ENCODE results near the gene TLR9. TPM values are rescaled to one million over a fixed set of nuclear protein-coding genes. Genes with fewer than 3 reads are reported as not detected.
A peak's percentile ranks its signal among the peaks of the same experiment; 100 is the strongest.

Gene TLR9
- total and polyA plus RNA-seq, 9 of the 15 experiments (the other 6 are each of a cell fraction or from before 2014, with no cell fraction given), result not detected

DNA sequence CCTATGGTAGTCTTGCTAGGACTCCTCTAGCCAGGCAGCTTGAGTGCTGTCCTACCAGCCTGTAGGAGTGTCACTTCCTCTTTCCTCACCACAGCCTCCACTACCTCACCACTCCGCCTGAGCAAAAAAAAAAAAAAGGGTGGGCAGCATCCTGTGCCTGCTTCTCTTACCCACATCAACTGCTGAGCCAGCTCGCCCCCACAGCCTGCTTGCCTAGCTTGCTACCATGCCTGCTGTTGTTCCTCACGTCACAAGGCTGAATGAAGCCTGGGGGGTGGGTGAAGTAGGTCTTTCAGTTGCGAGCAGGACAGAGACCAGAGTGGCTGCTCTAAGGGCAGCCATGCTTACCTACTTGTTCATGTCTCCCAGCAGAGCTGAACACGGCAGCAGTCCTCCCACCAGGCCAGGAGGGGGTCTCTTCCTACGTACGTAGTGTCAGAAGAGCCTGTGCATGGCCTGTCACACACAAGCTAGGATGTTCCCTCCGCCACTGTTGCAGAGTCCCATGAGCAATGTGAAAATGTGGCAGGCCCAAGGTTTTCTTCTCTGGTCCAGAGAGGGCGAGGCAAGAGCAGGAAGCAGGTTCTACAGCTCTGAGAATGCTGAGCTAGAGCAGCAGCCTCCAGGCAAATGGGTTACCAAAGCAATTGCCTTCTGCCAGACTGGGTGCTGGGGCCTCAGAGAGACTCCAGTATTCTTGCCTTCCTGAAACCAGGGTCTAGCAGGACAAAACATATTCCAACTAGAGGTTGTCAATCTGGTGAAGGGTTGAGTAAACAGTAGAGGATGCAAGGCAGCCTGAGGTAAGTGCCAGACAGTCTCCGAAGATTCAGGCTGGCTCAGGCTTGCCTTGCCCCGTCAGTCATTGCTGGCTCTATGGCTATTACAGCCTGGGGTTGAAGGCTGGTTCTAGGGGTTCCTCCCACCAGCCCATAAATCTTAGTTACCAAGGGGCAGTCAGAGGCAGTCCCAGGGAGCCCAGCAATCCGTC, 28.2 kb upstream of the TLR9 start (continued):
- TF ChIP-seq SIRT6 (IDR thresholded peaks at IDR 0.05; ENCODE audit: low read depth, low read length) (no peak), SPI1 (IDR thresholded peaks at IDR 0.05; ENCODE audit: borderline replicate concordance, low read depth, low read length) (peak; percentile 93), CSDE1 (IDR thresholded peaks at IDR 0.05) (no peak), KAT8 (IDR thresholded peaks at IDR 0.05; ENCODE audit: low read depth) (no peak), SUPT5H (IDR thresholded peaks at IDR 0.05) (0 out of 2 replicates have a peak, but pooled peaks have one; percentile 32)

DNA sequence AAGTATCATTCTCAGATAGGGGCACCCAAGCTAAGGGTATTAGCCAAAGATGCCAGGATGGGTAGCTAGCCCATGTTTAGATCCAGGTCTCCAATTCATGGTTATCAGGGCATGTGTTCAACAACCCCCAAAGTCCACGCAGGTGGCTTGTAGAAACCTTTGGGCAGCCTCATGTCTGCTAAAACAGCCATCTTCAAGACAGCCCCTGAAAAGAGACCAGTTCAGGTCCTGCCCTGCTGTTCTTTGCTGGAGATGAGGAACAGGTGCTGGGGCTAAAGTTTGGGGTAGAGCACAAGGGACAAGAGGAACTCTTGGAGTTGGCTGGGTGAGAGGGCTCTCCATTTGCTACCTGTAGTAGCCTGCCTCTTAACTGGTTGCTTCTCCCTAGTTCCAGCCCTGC, 24.7 kb upstream of the TLR9 start:
- 60% methylated on average over 1 of the region's 1 CpG for WGBS (ENCODE audit: insufficient coverage, low coverage, missing lambda C conversion rate)
- H3K9ac ChIP-seq (ENCODE audit: insufficient read depth in 1 of 2, low read depth in 2 of 2, low read length in 2 of 2), result no peak overlapping the region
- H4K20me1 ChIP-seq (replicated peaks; ENCODE audit: control insufficient read depth, insufficient read depth, low read length), result 0 out of 2 replicates have a peak, but pooled peaks cover 6% of the 10 kb centered on the region
- no peak overlapping the region for H3K27ac ChIP-seq (ENCODE audit: extremely low read depth, low read depth, low read length)
- H2AFZ ChIP-seq (ENCODE audit: low read depth, low read length), result no peak overlapping the region
- CTCF ChIA-PET (ENCODE audit: low intra/inter-chr PET ratio), result no interaction called here
- no peaks in the 10 kb centered on the region for H3K9me1 ChIP-seq (ENCODE audit: control insufficient read depth, insufficient read depth, low read length)
- H3K4me1 ChIP-seq (replicated peaks in 1 of 2; ENCODE audit: control insufficient read depth in 2 of 2, insufficient read depth in 2 of 2, low read length in 2 of 2), result peaks cover 8 to 18% of the 10 kb centered on the region in 2 experiments; a peak in 4 of 5 replicates
- FAIRE-seq (no peak), ATAC-seq (no peak), DNase-seq (ENCODE audit: extremely low read depth in 1 of 4, low spot score in 3 of 4) (no peak)
- POLR2A ChIA-PET, result interaction anchor here (0.5 to 1.7 kb wide), 5 partner anchors 9 to 562 kb away, joined by 3 to 7 read pairs (median 4); no protein-coding TSS in a partner anchor
- H3K27me3 ChIP-seq (ENCODE audit: control insufficient read depth in 2 of 2, insufficient read depth in 2 of 2, low read length in 2 of 2), result no peaks in the 10 kb centered on the region
- no peak overlapping the region for H3K4me2 ChIP-seq (ENCODE audit: insufficient read depth, low read length)
- peaks cover 46% of the 10 kb centered on the region; the same call in 2 of the 3 replicates for H3K36me3 ChIP-seq (ENCODE audit: control insufficient read depth, insufficient read depth, low read length)
- H3K79me2 ChIP-seq (ENCODE audit: control insufficient read depth, insufficient read depth, low read length), result no peaks in the 10 kb centered on the region
- H3K9me3 ChIP-seq (replicated peaks; ENCODE audit: control insufficient read depth, insufficient read depth, low read depth, low read length), result no peaks in the 10 kb centered on the region
- in situ Hi-C loops (cut with MboI) (no loop called here), intact Hi-C loops (cut with micrococcal nuclease) (no loop called here)
- BruUV-seq (replicated peaks), result no TSS peak
- H3K4me3 ChIP-seq, result no peak overlapping the region
- TF ChIP-seq, protein P1, sequence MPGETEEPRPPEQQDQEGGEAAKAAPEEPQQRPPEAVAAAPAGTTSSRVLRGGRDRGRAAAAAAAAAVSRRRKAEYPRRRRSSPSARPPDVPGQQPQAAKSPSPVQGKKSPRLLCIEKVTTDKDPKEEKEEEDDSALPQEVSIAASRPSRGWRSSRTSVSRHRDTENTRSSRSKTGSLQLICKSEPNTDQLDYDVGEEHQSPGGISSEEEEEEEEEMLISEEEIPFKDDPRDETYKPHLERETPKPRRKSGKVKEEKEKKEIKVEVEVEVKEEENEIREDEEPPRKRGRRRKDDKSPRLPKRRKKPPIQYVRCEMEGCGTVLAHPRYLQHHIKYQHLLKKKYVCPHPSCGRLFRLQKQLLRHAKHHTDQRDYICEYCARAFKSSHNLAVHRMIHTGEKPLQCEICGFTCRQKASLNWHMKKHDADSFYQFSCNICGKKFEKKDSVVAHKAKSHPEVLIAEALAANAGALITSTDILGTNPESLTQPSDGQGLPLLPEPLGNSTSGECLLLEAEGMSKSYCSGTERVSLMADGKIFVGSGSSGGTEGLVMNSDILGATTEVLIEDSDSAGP (CRISPR knock-in tag; IDR thresholded peaks at IDR 0.05), result no peak
- TF ChIP-seq, protein P2, sequence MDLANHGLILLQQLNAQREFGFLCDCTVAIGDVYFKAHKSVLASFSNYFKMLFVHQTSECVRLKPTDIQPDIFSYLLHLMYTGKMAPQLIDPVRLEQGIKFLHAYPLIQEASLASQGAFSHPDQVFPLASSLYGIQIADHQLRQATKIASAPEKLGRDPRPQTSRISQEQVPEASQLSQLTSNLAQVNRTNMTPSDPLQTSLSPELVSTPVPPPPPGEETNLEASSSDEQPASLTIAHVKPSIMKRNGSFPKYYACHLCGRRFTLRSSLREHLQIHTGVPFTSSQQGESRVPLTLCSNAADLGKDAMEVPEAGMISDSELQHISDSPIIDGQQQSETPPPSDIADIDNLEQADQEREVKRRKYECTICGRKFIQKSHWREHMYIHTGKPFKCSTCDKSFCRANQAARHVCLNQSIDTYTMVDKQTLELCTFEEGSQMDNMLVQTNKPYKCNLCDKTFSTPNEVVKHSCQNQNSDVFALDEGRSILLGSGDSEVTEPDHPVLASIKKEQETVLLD (IDR thresholded peaks at IDR 0.05), result no peak
- TF ChIP-seq SRF (CRISPR knock-in tag; IDR thresholded peaks at IDR 0.05) (no peak), ZNF224 (CRISPR knock-in tag; IDR thresholded peaks at IDR 0.05) (no peak), BRCA1 (IDR thresholded peaks at IDR 0.05) (no peak), BRCA1 (CRISPR knock-in tag; IDR thresholded peaks at IDR 0.05) (no peak), MAFK (IDR thresholded peaks at IDR 0.05; ENCODE audit: low read length) (no peak), DACH1 (IDR thresholded peaks at IDR 0.05; ENCODE audit: partially characterized antibody) (no peak), ZNF324 (CRISPR knock-in tag; IDR thresholded peaks at IDR 0.05) (no peak)
- TF ChIP-seq, protein P3, sequence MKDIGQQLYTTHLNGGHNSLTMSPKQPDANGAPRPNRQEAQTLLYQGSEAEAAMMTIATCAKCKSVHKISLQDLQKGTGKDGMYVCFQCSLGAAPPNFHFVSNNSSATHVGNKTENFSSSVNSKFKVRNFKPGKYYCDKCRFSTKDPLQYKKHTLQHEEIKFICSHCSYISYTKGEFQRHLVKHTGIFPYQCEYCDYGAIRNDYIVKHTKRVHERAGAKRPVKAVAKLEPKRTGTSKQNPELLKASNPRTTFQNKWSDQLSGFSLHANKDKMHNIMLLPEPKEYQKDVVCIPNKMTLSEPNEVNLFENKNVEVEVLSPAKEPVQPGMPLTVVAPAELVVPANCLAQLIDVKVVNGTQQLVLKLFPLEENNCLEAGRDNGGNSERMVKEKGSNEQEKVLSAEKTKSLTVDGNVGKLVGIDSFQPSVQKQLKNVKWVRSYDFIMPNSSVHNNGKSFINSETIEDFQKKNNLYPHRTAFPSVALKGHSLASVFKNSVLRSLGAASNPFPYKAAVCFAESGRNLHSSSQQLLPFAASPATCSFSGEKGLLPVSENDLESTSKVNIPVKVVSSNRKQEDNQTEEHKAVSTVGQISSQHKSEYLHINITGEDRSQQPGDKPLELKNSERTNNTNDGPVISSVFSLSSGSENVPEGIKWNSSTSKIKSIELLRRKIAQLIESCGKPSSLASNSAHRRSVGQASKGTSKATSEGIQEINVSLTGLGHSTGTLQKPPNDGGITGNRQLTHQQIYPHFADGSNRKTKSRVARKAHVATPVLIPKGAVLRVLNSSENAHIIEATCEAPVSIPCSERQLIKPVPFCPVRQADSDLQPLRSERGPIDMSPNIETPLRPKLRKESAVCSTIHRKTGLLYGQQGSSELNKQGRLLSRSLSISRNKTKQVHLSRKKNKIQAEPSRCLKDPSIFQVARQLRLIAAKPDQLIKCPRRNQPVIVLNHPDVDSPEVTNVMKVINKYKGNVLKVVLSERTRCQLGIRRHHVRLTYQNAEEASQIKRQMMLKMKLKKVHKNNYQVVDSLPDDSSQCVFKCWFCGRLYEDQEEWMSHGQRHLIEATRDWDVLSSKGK (CRISPR knock-in tag; IDR thresholded peaks at IDR 0.05), result no peak

All from K562 (cell line).